DMS153 (cell line): ENCODE measurements around the gene CYB5R2.
"Not testable (repeated sequence)": the region's sequence is repeated elsewhere in the genome, so short reads cannot be mapped to it uniquely, and the experiment has no call there.

Source experiments
- DNase-seq: peaks from one replicate; lab custom pipeline; 2025; lab: John Stamatoyannopoulos, UW

The CYB5R2 gene

GRCh38 chr11:7668911-7669310, 4.4 kb downstream of the CYB5R2 start:
- DNase-seq: no peak

- DNase-seq: no peak
Measured at GRCh38 chr11:7668464-7668863, 4.8 kb downstream of the CYB5R2 start.

GRCh38 chr11:7667460-7667859, 5.8 kb downstream of the CYB5R2 start:
- no peak for DNase-seq

DNA sequence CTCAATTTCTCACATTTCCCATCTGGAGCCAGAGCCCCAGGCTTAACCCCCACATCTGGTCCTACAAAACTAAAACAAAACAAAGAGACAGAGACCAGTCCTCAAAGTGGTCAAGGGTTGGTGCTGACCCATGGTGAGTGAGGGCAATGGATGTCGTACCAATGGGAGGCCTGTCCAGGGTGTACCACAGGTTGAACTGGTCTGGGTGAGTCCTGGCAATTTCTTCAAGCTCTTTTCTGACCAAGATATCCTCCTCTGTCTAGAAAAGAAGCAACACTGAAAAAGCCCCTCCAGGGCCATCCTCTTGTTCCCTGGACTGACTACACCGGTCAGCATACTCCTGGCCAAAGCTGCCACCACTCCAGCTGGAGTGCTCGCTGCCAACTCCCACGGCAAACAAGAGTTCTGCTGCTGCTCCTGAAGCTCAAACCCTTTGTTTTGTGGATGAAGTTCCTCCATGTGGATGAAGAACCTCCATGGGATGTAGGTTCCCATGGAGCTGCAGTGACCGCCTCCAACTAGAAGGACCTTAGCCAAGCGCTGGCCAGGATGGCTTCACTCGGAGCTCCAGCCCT, 6.9 kb downstream of the CYB5R2 start:
- DNase-seq: no peak

GRCh38 chr11:7665473-7666291, 7.6 kb downstream of the CYB5R2 start:
- peak; percentile 64 for DNase-seq

DNA sequence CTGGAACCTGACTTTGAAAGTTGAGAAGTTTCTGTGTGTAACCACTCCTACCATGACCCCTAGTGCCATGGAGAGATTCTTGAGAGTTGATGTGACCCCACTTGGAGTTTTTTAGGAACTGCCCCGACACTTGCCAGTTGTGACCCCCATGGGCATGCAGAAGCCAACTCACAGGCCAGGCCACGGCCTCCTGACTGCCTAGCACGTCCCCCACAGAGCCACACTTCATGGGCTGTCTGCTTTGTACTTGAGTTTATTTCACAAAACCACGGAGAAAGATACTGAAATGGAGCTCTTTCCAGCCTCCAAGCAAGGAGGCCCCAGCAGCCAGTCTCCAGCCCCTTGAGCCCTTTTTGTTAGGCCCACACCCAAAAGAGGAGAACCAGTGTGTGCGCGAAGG, 8.4 kb downstream of the CYB5R2 start:
- no peak for DNase-seq

DNA sequence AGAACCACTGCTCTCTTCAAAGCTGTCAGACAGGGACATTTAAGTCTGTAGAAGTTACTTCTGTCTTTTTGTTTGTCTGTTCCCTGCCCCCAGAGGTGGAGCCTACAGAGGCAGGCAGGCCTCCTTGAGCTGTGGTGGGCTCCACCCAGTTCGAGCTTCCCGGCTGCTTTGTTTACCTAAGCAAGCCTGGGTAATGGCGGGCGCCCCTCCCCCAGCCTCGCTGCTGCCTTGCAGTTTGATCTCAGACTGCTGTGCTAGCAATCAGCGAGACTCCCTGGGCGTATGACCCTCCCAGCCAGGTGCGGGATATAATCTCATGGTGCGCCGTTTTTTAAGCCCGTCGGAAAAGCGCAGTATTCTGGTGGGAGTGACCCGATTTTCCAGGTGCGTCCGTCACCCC, 9.8 kb downstream of the CYB5R2 start:
- not testable (repeated sequence) for DNase-seq

- peak; percentile 30 for DNase-seq
Measured at GRCh38 chr11:7657306-7658025, 15.8 kb downstream of the CYB5R2 start.

- DNase-seq: no peak
Measured at GRCh38 chr11:7656704-7657103, 16.6 kb downstream of the CYB5R2 start.

GRCh38 chr11:7655253-7656217, 17.8 kb downstream of the CYB5R2 start:
- no peak for DNase-seq

GRCh38 chr11:7654195-7654705, 19.1 kb downstream of the CYB5R2 start:
- no peak for DNase-seq

- DNase-seq: no peak
Measured at GRCh38 chr11:7651700-7652099, 21.6 kb downstream of the CYB5R2 start.

DNA sequence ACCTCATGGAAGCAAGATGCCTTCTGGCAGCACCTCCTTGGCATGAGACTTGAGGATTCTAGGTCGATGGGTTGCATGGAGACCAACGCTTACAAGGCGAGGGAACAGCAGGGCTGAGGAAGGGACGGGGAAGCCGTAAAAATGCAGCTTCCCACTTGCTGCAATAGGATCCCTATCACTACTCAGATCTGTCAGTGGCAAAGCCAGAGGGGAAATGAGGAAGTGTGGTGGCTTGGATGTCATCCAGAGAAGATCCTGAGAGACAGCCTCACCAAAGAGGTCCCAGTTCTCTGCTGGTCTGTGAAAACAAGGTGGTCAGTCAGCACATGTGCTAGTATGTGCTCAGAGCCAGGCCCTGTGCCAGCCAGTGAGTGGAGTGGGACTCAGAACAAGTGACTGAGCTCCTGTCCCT, 22.2 kb downstream of the CYB5R2 start:
- DNase-seq: no peak

- no peak for DNase-seq
Measured at GRCh38 chr11:7648264-7648663, 25.0 kb downstream of the CYB5R2 start.

GRCh38 chr11:7646866-7647265, 26.4 kb downstream of the CYB5R2 start:
- no peak for DNase-seq

- no peak for DNase-seq
Measured at GRCh38 chr11:7645206-7645605, 28.1 kb downstream of the CYB5R2 start.

DNA sequence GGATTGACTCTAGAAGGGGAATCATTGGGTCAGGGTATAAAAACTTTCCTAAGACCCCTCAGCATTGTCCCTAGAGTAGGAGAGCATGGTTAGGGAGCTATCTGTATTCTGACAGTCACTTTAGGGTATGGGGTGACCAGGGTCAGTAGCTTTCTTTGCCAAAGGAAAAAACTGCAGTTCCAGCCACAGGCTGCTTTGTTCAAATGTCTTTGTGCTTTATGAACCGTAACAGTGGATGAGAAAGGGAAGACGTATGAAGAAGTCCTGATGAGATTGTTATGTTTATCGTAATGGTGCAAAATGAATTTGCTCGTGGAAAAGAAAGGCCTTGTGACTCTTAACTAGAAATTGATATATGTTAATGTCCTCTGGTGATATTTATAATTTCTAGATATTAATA, 30.0 kb downstream of the CYB5R2 start:
- no peak for DNase-seq

DNA sequence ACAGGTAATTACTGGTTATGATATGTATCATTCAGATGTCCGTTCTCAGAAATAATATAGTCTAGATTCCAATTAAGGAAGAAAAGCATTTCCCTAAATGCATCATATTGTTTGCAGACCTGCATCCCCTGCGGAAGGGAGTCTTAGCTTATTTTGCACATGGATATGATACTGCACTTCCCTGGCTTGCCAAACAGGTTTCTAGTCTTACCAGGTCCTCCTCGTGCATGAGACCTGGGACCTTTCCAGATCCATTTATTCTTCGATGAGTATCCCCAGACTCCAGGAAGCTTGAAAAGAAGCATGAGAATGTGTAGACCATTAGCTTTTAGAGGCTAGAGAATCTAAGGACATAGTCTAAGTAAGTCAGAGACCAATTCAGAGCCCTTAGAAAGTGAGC, 30.6 kb downstream of the CYB5R2 start:
- no peak for DNase-seq

DNA sequence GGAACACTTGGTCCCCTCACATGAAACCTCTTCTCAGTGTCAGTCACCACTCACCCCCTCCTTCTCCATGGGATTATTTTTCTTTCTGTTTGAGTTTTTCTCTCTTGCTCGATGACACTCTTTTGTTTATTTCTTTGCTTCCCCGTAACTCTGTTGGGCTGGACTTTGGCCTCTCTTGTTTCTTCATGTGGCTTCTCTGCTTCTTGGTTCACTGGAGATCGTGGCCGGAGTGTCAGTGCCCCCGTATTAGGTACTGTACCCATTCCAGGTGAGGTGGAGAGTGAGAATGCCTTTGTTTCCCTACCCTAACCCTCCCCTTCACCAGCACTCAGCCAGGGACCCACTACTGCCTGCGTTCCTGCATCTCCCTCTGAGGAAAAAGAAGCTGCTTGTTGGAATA, 32.5 kb downstream of the CYB5R2 start:
- no peak for DNase-seq

DNA sequence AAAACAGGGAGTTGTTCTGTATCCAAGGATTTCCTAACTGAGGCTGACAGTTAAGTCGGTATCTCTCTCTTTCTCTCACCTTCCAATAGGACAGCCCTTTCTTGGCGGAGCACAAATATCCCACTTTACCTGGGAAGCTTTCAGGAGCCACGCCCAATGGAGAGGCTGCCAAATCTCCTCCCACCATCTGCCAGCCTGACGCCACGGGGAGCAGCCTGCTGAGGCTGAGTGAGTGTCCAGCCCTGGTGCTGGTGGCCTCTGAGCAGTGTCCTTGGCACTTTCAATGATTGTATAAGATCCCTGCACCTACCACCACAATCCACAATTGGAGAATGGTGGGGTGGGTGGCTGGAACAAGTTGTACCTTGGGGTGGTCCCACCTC, 33.7 kb downstream of the CYB5R2 start:
- DNase-seq: peak; percentile 28

- DNase-seq: no peak
Measured at GRCh38 chr11:7638710-7639642, 34.3 kb downstream of the CYB5R2 start.
